ENCODE measurements around the gene INA.

GRCh38 chr10:103254113-103254512, 22.8 kb upstream of the INA start:
- TF ChIP-seq CTCF (conservative IDR thresholded peaks at IDR 0.05), result no peak
- TF ChIP-seq EZH2 (IDR thresholded peaks at IDR 0.05; ENCODE audit: low read depth), result no peak

Data from PC-9 (cell line).